SK-N-SH treated with all-trans-retinoic acid at 6 μM for 48 hours (cell line): ENCODE data around the gene COX4I2.

Experiments used
- ATAC-seq: fragments of 200-7000 bp; cut with Tn5 transposase; 3 replicates; pipeline ENCODE4 v1.9.1; 2020; ENCODE audit warnings: mild to moderate bottlenecking, moderate library complexity
- ARNTL ChIP-seq: fragments of 450-650 bp; formaldehyde crosslinking; IDR thresholded peaks from 2 replicates; pipeline ENCODE4 v1.5.0; 2020; ENCODE audit warnings: low read depth, mild to moderate bottlenecking, moderate library complexity, borderline replicate concordance
- BACH2 ChIP-seq: fragments of 250-450 bp; sonication (Bioruptor Pico); IDR thresholded peaks from 2 replicates; pipeline ENCODE4 v1.9.0; 2021; ENCODE audit warnings: mild to moderate bottlenecking, borderline replicate concordance
- CSDC2 ChIP-seq: fragments of 250-450 bp; sonication (Bioruptor Pico); IDR thresholded peaks from 2 replicates; pipeline ENCODE4 v1.5.0; 2020; ENCODE audit warnings: mild to moderate bottlenecking, moderate library complexity
- ESRRG ChIP-seq: fragments of 250-450 bp; sonication (Bioruptor Pico); IDR thresholded peaks from 2 replicates; pipeline ENCODE4 v1.6.1; 2021; ENCODE audit warnings: mild to moderate bottlenecking
- GLIS3 ChIP-seq: fragments of 250-450 bp; sonication (Bioruptor Pico); IDR thresholded peaks from 2 replicates; pipeline ENCODE4 v1.5.0; 2020; ENCODE audit warnings: mild to moderate bottlenecking, moderate library complexity
- ISL1 ChIP-seq: fragments of 250-450 bp; sonication (Bioruptor Pico); IDR thresholded peaks from 2 replicates; pipeline ENCODE4 v2.1.2; 2022; ENCODE audit warnings: mild to moderate bottlenecking, moderate library complexity
- OSR1 ChIP-seq: fragments of 250-450 bp; sonication (Bioruptor Pico); IDR thresholded peaks from 2 replicates; pipeline ENCODE4 v1.8.0; 2022; ENCODE audit warnings: moderate library complexity, mild to moderate bottlenecking, inconsistent platforms
- PATZ1 ChIP-seq: fragments of 250-450 bp; sonication (Bioruptor Pico); IDR thresholded peaks from 2 replicates; pipeline ENCODE4 v1.8.0; 2020; ENCODE audit warnings: mild to moderate bottlenecking, moderate library complexity, borderline replicate concordance
- POU6F1 ChIP-seq: fragments of 250-450 bp; sonication (Bioruptor Pico); IDR thresholded peaks from 2 replicates; pipeline ENCODE4 v1.8.0; 2021; ENCODE audit warnings: low read depth, mild to moderate bottlenecking, moderate library complexity, borderline replicate concordance
- PPARA ChIP-seq: fragments of 250-450 bp; sonication (Bioruptor Pico); IDR thresholded peaks from 2 replicates; pipeline ENCODE4 v1.5.0; 2020; ENCODE audit warnings: mild to moderate bottlenecking, borderline replicate concordance
- RARB ChIP-seq: fragments of 250-450 bp; sonication (Bioruptor Pico); IDR thresholded peaks from 2 replicates; pipeline ENCODE4 v1.8.0; 2021; ENCODE audit warnings: mild to moderate bottlenecking, moderate library complexity
- TCF4 ChIP-seq: fragments of 250-450 bp; sonication (Bioruptor Pico); IDR thresholded peaks from 2 replicates; pipeline ENCODE4 v1.8.0; 2021; ENCODE audit warnings: mild to moderate bottlenecking, moderate library complexity, borderline replicate concordance
- TOX ChIP-seq: fragments of 250-450 bp; sonication (Bioruptor Pico); IDR thresholded peaks from 2 replicates; pipeline ENCODE4 v1.8.0; 2021; ENCODE audit warnings: mild to moderate bottlenecking, moderate library complexity, borderline replicate concordance
- TSHZ2 ChIP-seq: fragments of 250-450 bp; sonication (Bioruptor Pico); IDR thresholded peaks from 2 replicates; pipeline ENCODE4 v1.5.0; 2020; ENCODE audit warnings: mild to moderate bottlenecking, moderate library complexity
- ZFP3 ChIP-seq: fragments of 250-450 bp; sonication (Bioruptor Pico); IDR thresholded peaks from 2 replicates; pipeline ENCODE4 v1.5.0; 2020; ENCODE audit warnings: mild to moderate bottlenecking, moderate library complexity
- ZFP30 ChIP-seq: fragments of 450-650 bp; formaldehyde crosslinking; IDR thresholded peaks from 2 replicates; pipeline ENCODE4 v1.5.0; 2022; ENCODE audit warnings: mild to moderate bottlenecking, moderate library complexity
- ZNF565 ChIP-seq: fragments of 450-650 bp; formaldehyde crosslinking; conservative IDR thresholded peaks from 2 replicates; pipeline ENCODE4 v1.5.0; 2020; ENCODE audit warnings: low read depth, mild to moderate bottlenecking, moderate library complexity
- ZNF8 ChIP-seq: fragments of 450-650 bp; formaldehyde crosslinking; IDR thresholded peaks from 2 replicates; pipeline ENCODE4 v1.5.0; 2020; ENCODE audit warnings: mild to moderate bottlenecking, moderate library complexity
- TF ChIP-seq, protein P1 (sequence below): fragments of 250-450 bp; sonication (Bioruptor Pico); IDR thresholded peaks from 2 replicates; pipeline ENCODE4 v1.5.1; 2021; ENCODE audit warnings: mild to moderate bottlenecking, moderate library complexity

Gene COX4I2

DNA sequence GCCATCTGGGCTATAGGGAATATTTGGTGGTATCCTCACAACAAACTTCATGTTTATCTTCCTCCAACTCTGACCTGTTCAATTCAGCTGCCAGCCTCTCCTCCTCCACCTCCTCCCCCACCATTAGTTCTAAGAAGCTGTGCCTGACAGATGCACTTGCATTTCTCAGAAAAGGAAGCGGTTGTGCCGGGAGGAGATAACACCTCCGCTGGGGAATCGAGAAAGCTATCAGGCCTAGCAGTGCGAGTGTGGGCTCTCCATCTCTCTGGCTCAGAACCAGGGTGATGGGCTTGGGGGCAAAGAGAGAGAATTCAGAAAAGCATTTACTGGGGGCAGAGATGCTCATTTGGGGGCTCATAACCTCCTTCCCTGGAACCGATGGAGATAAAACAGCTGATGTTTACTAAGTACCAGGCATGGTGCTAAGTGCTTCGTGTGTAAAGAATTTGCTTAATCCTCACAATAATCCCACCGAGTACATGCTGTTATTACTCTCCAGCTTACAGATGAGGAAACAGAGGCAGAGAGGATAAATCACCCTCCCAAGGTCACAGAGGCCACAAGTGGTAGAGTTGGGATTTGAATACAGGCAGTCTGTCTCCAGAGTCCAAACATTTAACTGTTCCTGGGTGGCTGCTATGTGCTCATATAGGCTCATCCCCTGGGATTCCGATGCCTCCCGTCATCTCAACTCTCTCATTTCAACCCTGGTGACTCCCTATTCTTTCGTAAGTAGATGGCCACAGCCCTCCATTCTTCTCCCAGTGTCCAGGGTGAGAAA lies 38.3 kb downstream of the COX4I2 start:
- TF ChIP-seq POU6F1 (no peak), TOX (CRISPR knock-in tag) (no peak), PATZ1 (CRISPR knock-in tag) (no peak), ZFP30 (no peak), TCF4 (CRISPR knock-in tag) (no peak), GLIS3 (no peak), TSHZ2 (CRISPR knock-in tag) (no peak), PPARA (CRISPR knock-in tag) (no peak), OSR1 (CRISPR knock-in tag) (no peak), ZNF8 (CRISPR knock-in tag) (no peak), ARNTL (CRISPR knock-in tag) (no peak), CSDC2 (no peak), RARB (CRISPR knock-in tag) (no peak), ESRRG (CRISPR knock-in tag) (no peak), ISL1 (CRISPR knock-in tag) (no peak), ZFP3 (CRISPR knock-in tag) (no peak)
- TF ChIP-seq, protein P1, sequence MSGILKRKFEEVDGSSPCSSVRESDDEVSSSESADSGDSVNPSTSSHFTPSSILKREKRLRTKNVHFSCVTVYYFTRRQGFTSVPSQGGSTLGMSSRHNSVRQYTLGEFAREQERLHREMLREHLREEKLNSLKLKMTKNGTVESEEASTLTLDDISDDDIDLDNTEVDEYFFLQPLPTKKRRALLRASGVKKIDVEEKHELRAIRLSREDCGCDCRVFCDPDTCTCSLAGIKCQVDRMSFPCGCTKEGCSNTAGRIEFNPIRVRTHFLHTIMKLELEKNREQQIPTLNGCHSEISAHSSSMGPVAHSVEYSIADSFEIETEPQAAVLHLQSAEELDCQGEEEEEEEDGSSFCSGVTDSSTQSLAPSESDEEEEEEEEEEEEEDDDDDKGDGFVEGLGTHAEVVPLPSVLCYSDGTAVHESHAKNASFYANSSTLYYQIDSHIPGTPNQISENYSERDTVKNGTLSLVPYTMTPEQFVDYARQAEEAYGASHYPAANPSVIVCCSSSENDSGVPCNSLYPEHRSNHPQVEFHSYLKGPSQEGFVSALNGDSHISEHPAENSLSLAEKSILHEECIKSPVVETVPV, result no peak
- TF ChIP-seq, all 23 proteins: peak for 0

DNA sequence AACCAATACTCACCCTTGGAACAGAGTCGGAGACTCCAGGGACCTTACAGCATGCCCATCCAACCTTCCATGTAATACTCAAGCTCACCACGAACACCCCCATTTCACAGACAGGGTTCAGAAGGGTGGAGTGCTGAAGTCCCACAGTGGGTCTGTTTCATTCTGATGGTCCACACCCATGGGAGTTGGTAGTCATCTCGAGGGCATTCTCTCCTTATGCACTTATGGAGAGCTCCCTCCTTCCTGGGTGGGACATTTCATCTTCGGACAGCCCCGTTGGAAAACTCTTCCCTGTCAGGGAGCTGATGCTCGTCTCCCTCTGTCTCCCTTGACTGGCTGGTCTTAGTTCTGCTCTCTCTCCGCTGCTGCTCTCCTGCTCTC lies 38.9 kb downstream of the COX4I2 start:
- ATAC-seq, result no peak
- TF ChIP-seq OSR1 (CRISPR knock-in tag) (no peak), BACH2 (CRISPR knock-in tag) (no peak), ZNF565 (CRISPR knock-in tag) (no peak), TOX (CRISPR knock-in tag) (no peak), PATZ1 (CRISPR knock-in tag) (no peak)

More for the DNA sequence above, 38.3 kb downstream of the COX4I2 start:
- ATAC-seq, result no peak

GRCh38 chr20:31677553-31678260 lies 40.0 kb downstream of the COX4I2 start:
- TF ChIP-seq ISL1 (CRISPR knock-in tag) (no peak), ZFP30 (no peak), ARNTL (CRISPR knock-in tag) (no peak), TCF4 (CRISPR knock-in tag) (no peak), ZNF8 (CRISPR knock-in tag) (no peak)

More at GRCh38 chr20:31677553-31678260, 40.0 kb downstream of the COX4I2 start:
- no peak for ATAC-seq
